CD4-positive, CD25-positive, alpha-beta regulatory T cell (primary cell): ENCODE measurements around the gene NECAB2. TPM values are rescaled to one million over a fixed set of nuclear protein-coding genes. Genes with fewer than 3 reads are reported as not detected.
A peak's percentile ranks its signal among the peaks of the same experiment; 100 is the strongest.

Source experiments
- ATAC-seq, 2 donors: fragments of 150-1000 bp; cut with Tn5 transposase; one replicate each; pipeline ENCODE4 v1.10.0; 2021; ENCODE audit warnings: low read depth in 2 of 2, moderate number of reproducible peaks in 2 of 2, moderate library complexity in 1 of 2
- DNase-seq, 3 donors: peaks; one replicate each; pipeline versions ENCODE4 v3.0.0 to v3.0.0-alpha.2; 2012 to 2022; ENCODE audit warnings: mixed read lengths in 1 of 3
- H3K27ac ChIP-seq: one replicate; pipeline ENCODE4 v1.7.0; 2013; ENCODE audit warnings: mild to moderate bottlenecking, low read length; ENCODE audit not compliant: insufficient read depth, poor library complexity, severe bottlenecking
- H3K27me3 ChIP-seq: one replicate; pipeline ENCODE4 v1.7.0; 2013; ENCODE audit warnings: low read length; ENCODE audit not compliant: control insufficient read depth, insufficient read depth
- H3K36me3 ChIP-seq: one replicate; pipeline ENCODE4 v1.7.0; 2013; ENCODE audit warnings: mild to moderate bottlenecking, low read length, moderate library complexity; ENCODE audit not compliant: control insufficient read depth, insufficient read depth
- H3K4me1 ChIP-seq: 2 replicates; pipeline ENCODE4 v1.7.0; 2013; ENCODE audit warnings: mild to moderate bottlenecking, low read length; ENCODE audit not compliant: insufficient read depth, control insufficient read depth, poor library complexity, severe bottlenecking
- H3K4me3 ChIP-seq: one replicate; pipeline ENCODE4 v1.7.0; 2013; ENCODE audit warnings: low read depth, mild to moderate bottlenecking, low read length, moderate library complexity
- H3K9me3 ChIP-seq, 2 experiments: 1 replicate in 1 of 2; 2 replicates in 1 of 2; pipeline ENCODE4 v1.7.0; 2013; ENCODE audit warnings: low read length in 2 of 2, mild to moderate bottlenecking in 1 of 2, moderate library complexity in 1 of 2; ENCODE audit not compliant: control insufficient read depth in 2 of 2
- H3K27ac Mint-ChIP-seq, 3 donors: one replicate each; pipeline ENCODE4 v1.8.0; 2020 to 2022; ENCODE audit warnings: mild to moderate bottlenecking in 3 of 3, mixed read lengths in 3 of 3, moderate library complexity in 2 of 3
- H3K27me3 Mint-ChIP-seq: one replicate; pipeline ENCODE4 v1.8.0; 2022; ENCODE audit warnings: mild to moderate bottlenecking, mixed read lengths
- H3K36me3 Mint-ChIP-seq: one replicate; pipeline ENCODE4 v1.8.0; 2020; ENCODE audit warnings: mixed read lengths
- H3K4me1 Mint-ChIP-seq, 4 donors: one replicate each; pipeline ENCODE4 v1.8.0; 2020 to 2022; ENCODE audit warnings: mixed read lengths in 4 of 4, mild to moderate bottlenecking in 1 of 4
- H3K4me3 Mint-ChIP-seq, 4 donors: one replicate each; pipeline ENCODE4 v1.8.0; 2020 to 2022; ENCODE audit warnings: mild to moderate bottlenecking in 4 of 4, mixed read lengths in 4 of 4, moderate library complexity in 3 of 4
- H3K9me3 Mint-ChIP-seq, 7 donors: one replicate each; pipeline ENCODE4 v1.8.0; 2020 to 2022; ENCODE audit warnings: mixed read lengths in 7 of 7, mild to moderate bottlenecking in 3 of 7, moderate library complexity in 2 of 7
- polyA plus RNA-seq, 4 donors: library from polyadenylated mRNA; unstranded; fragments of 300-500 nt; fragmentation: Illumina TruSeq; gene quantifications; one replicate each; pipeline ENCODE4 v1.2.3, GENCODE V29; 2021
- total RNA-seq: library from RNA; stranded (reverse); gene quantifications from one replicate; pipeline ENCODE4 v1.2.3, GENCODE V29; 2022

The NECAB2 gene
- total and polyA plus RNA-seq, 5 donors from 2014 or later: not detected

GRCh38 chr16:83951544-83951943 is 16.5 kb upstream of the NECAB2 start:
- DNase-seq: no peak
- H3K36me3 Mint-ChIP-seq: no peaks in the 10 kb centered on the region
- no peak for ATAC-seq
- H3K4me3 Mint-ChIP-seq: no peak overlapping the region
- H3K27ac ChIP-seq: no peak overlapping the region
- H3K36me3 ChIP-seq: no peaks in the 10 kb centered on the region
- no peak overlapping the region for H3K4me3 ChIP-seq
- H3K27me3 Mint-ChIP-seq: no peaks in the 10 kb centered on the region
- peak overlapping the region in 1 of 3 donors; percentile 38 for H3K27ac Mint-ChIP-seq
- no peaks in the 10 kb centered on the region for H3K9me3 Mint-ChIP-seq
- peaks cover 16% of the 10 kb centered on the region for H3K4me1 ChIP-seq
- H3K27me3 ChIP-seq: no peaks in the 10 kb centered on the region
- peaks cover 0 to 15% (median 2%) of the 10 kb centered on the region in 4 donors for H3K4me1 Mint-ChIP-seq
- no peaks in the 10 kb centered on the region for H3K9me3 ChIP-seq

GRCh38 chr16:83952587-83952939 is 15.5 kb upstream of the NECAB2 start:
- DNase-seq: no peak
- Histone ChIP-seq H3K27ac (no peak overlapping the region), H3K4me1 (peaks cover 16% of the 10 kb centered on the region), H3K36me3 (no peaks in the 10 kb centered on the region), H3K4me3 (no peak overlapping the region), H3K27me3 (no peaks in the 10 kb centered on the region), H3K9me3 (no peaks in the 10 kb centered on the region)
- no peak overlapping the region for H3K4me3 Mint-ChIP-seq
- H3K4me1 Mint-ChIP-seq: peaks cover 0 to 18% (median 2%) of the 10 kb centered on the region in 4 donors
- H3K9me3 Mint-ChIP-seq: no peaks in the 10 kb centered on the region
- H3K27ac Mint-ChIP-seq: no peak overlapping the region
- ATAC-seq: no peak
- no peaks in the 10 kb centered on the region for H3K27me3 Mint-ChIP-seq
- H3K36me3 Mint-ChIP-seq: no peaks in the 10 kb centered on the region

- Mint-ChIP-seq H3K9me3 (no peaks in the 10 kb centered on the region), H3K27ac (no peak within 1 kb of the TSS), H3K36me3 (no peaks in the 10 kb centered on the region), H3K27me3 (no peaks in the 10 kb centered on the region), H3K4me1 (peaks cover 0 to 18% (median 2%) of the 10 kb centered on the region in 4 donors), H3K4me3 (peak within 1 kb of the TSS in 2 of 4 donors; percentile 24 to 56)
- DNase-seq: peak in 1 of 3 donors; percentile 78
- no peaks in the 10 kb centered on the region for H3K27me3 ChIP-seq
- H3K9me3 ChIP-seq: no peaks in the 10 kb centered on the region
- no peak within 1 kb of the TSS for H3K27ac ChIP-seq
- H3K4me3 ChIP-seq: no peak within 1 kb of the TSS
- peak; percentile 55 to 64 for ATAC-seq
- no peaks in the 10 kb centered on the region for H3K36me3 ChIP-seq
- H3K4me1 ChIP-seq: peaks cover 16% of the 10 kb centered on the region
Observed at GRCh38 chr16:83952940-83953795, 14.9 kb upstream of the NECAB2 start, which contains the start of gene OSGIN1. OSGIN1 (plus strand) TSS chr16:83953240; CDS start chr16:83957672, 4,432 bp downstream.

GRCh38 chr16:83953796-83954576 is 14.1 kb upstream of the NECAB2 start:
- Mint-ChIP-seq H3K27me3 (no peaks in the 10 kb centered on the region), H3K27ac (no peak overlapping the region), H3K36me3 (no peaks in the 10 kb centered on the region), H3K4me3 (peak overlapping the region in 2 of 4 donors; percentile 19 to 24), H3K4me1 (peaks cover 0 to 18% (median 2%) of the 10 kb centered on the region in 4 donors), H3K9me3 (no peaks in the 10 kb centered on the region)
- no peak overlapping the region for H3K27ac ChIP-seq
- no peak overlapping the region for H3K4me3 ChIP-seq
- DNase-seq (peak in 1 of 3 donors; percentile 71), ATAC-seq (peak; percentile 26 to 46)
- no peaks in the 10 kb centered on the region for H3K27me3 ChIP-seq
- no peaks in the 10 kb centered on the region for H3K36me3 ChIP-seq
- H3K9me3 ChIP-seq: no peaks in the 10 kb centered on the region
- H3K4me1 ChIP-seq: peaks cover 16% of the 10 kb centered on the region

- no peaks in the 10 kb centered on the region for H3K36me3 ChIP-seq
- ATAC-seq (no peak), DNase-seq (no peak)
- H3K36me3 Mint-ChIP-seq: no peaks in the 10 kb centered on the region
- no peaks in the 10 kb centered on the region for H3K9me3 ChIP-seq
- peak overlapping the region in 1 of 4 donors; percentile 8 for H3K4me3 Mint-ChIP-seq
- no peak overlapping the region for H3K27ac Mint-ChIP-seq
- H3K4me1 ChIP-seq: peaks cover 16% of the 10 kb centered on the region
- H3K27ac ChIP-seq: no peak overlapping the region
- H3K9me3 Mint-ChIP-seq: no peaks in the 10 kb centered on the region
- no peak overlapping the region for H3K4me3 ChIP-seq
- H3K27me3 Mint-ChIP-seq: no peaks in the 10 kb centered on the region
- no peaks in the 10 kb centered on the region for H3K27me3 ChIP-seq
- peaks cover 0 to 18% (median 2%) of the 10 kb centered on the region in 4 donors for H3K4me1 Mint-ChIP-seq
Observed at GRCh38 chr16:83954577-83955016, 13.4 kb upstream of the NECAB2 start.

GRCh38 chr16:83955218-83956130 is 12.6 kb upstream of the NECAB2 start:
- H3K27ac Mint-ChIP-seq: no peak overlapping the region
- no peaks in the 10 kb centered on the region for H3K9me3 Mint-ChIP-seq
- peaks cover 0 to 18% (median 2%) of the 10 kb centered on the region in 4 donors for H3K4me1 Mint-ChIP-seq
- H3K4me3 Mint-ChIP-seq: no peak overlapping the region
- no peaks in the 10 kb centered on the region for H3K36me3 Mint-ChIP-seq
- no peaks in the 10 kb centered on the region for H3K27me3 Mint-ChIP-seq
- Histone ChIP-seq H3K27ac (no peak overlapping the region), H3K36me3 (no peaks in the 10 kb centered on the region), H3K9me3 (no peaks in the 10 kb centered on the region), H3K27me3 (no peaks in the 10 kb centered on the region), H3K4me1 (peaks cover 16% of the 10 kb centered on the region), H3K4me3 (no peak overlapping the region)
- no peak for ATAC-seq
- DNase-seq: no peak
